ENCODE data around the gene LINGO4. TPM values are rescaled to one million over a fixed set of nuclear protein-coding genes. Genes with fewer than 3 reads are reported as not detected.

The LINGO4 gene
- total and polyA plus RNA-seq, 3 experiments from 2014 or later: 0.09 to 0.28 TPM; not detected in 1

- ChIA-PET CTCF (interaction anchor here (1.0 kb wide), 1 partner anchor 245 kb away, joined by 4 read pairs; no protein-coding TSS in a partner anchor), POLR2A (interaction anchor here (0.6 to 1.4 kb wide), 3 partner anchors 79 to 1944 kb away, joined by 3 to 5 read pairs (median 4); no protein-coding TSS in a partner anchor)
- Mint-ChIP-seq H3K9me3 (no peaks in the 10 kb centered on the region), H3K27me3 (peaks cover 0 to 1% of the 10 kb centered on the region in 2 donors), H3K4me3 (peak overlapping the region; percentile 81 to 96 (median 87)), H3K27ac (peak overlapping the region; percentile 67 to 94 (median 91)), H3K36me3 (peaks cover 0 to 3% (median 0%) of the 10 kb centered on the region in 3 donors), H3K4me1 (peaks cover 45 to 60% (median 54%) of the 10 kb centered on the region in 3 donors)
- peaks cover 42% of the 10 kb centered on the region for H3K4me1 ChIP-seq (ENCODE audit: insufficient read depth, low read length)
- H3K27ac ChIP-seq (ENCODE audit: low read depth, low read length): peak overlapping the region; percentile 67
- no peak for DNase-seq
- H3K36me3 ChIP-seq (ENCODE audit: insufficient read depth, low read length): no peaks in the 10 kb centered on the region
- H3K4me3 ChIP-seq (ENCODE audit: low read length): peak overlapping the region; percentile 74
- H3K9me3 ChIP-seq (ENCODE audit: low read length): no peaks in the 10 kb centered on the region
- H3K27me3 ChIP-seq (ENCODE audit: insufficient read depth, low read length, poor library complexity, severe bottlenecking): no peaks in the 10 kb centered on the region
These were observed 33.8 kb upstream of the LINGO4 start for GRCh38 chr1:151839082-151839412.

DNA sequence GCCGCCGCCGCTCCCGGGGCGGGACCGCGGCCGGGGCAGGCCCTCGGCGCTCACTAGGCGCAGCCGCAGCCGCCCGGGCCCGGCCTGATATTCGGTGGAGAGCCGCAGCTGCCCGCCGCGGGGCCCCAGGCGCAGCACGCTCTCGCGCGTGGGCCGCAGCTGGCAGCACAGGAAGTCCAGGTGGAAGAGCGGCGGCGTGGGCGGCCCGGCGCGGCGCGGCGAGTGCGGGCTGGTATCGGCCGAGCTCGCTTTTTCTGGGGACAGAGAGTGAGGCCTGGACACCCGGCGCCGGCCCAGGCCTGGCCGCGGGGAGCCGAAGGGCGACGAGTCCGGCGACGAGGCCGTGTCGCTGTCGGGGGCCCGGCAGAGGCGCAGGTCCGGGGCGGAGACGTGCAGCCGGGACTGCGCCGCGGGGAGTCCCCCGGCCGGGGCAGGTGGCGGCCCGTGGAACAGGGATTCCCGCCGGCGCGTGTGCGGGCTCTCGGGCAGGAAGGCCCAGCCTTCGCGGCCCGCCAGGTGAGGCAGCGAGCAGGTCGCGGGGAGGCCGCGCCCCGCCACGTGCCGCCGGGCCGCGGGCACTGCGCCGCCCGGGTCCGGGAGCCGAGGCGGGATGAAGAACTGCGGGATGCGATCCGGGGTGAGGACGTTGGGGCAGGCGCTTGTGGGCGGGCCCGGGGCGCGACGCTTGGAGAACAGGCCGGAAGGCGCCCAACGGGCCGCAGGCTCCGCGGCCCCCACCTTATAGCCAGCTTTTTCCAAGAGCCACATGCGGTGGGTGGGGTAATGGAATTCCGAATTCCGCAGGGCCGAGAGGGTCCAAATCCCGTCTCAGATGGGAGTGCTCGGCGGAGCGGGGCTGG, 33.2 kb upstream of the LINGO4 start:
- Histone ChIP-seq H3K4me3 (ENCODE audit: low read length) (peak overlapping the region; percentile 74), H3K9me3 (ENCODE audit: low read length) (no peaks in the 10 kb centered on the region), H3K36me3 (ENCODE audit: insufficient read depth, low read length) (no peaks in the 10 kb centered on the region), H3K27ac (ENCODE audit: low read depth, low read length) (peak overlapping the region; percentile 67), H3K27me3 (ENCODE audit: insufficient read depth, low read length, poor library complexity, severe bottlenecking) (no peaks in the 10 kb centered on the region), H3K4me1 (ENCODE audit: insufficient read depth, low read length) (peaks cover 48% of the 10 kb centered on the region)
- Mint-ChIP-seq H3K4me3 (peak overlapping the region; percentile 82 to 96 (median 87)), H3K27ac (peak overlapping the region; percentile 67 to 98 (median 92)), H3K36me3 (peaks cover 0 to 3% (median 0%) of the 10 kb centered on the region in 3 donors), H3K9me3 (no peaks in the 10 kb centered on the region), H3K4me1 (peaks cover 51 to 66% (median 60%) of the 10 kb centered on the region in 3 donors), H3K27me3 (peaks cover 0 to 2% of the 10 kb centered on the region in 2 donors)
- POLR2A ChIA-PET: interaction anchor here (0.5 to 0.9 kb wide), 4 partner anchors 47 to 1945 kb away, joined by 3 to 4 read pairs (median 4); no protein-coding TSS in a partner anchor
- DNase-seq: peak in 3 of 5 donors; percentile 38 to 60 (median 43)
- CTCF ChIA-PET: interaction anchor here (2.4 kb wide), 1 partner anchor 23 kb away, joined by 10 read pairs; no protein-coding TSS in a partner anchor

- no peaks in the 10 kb centered on the region for H3K27me3 ChIP-seq (ENCODE audit: insufficient read depth, low read length, poor library complexity, severe bottlenecking)
- H3K4me3 ChIP-seq (ENCODE audit: low read length): peak overlapping the region; percentile 23
- no peak overlapping the region for H3K27ac ChIP-seq (ENCODE audit: low read depth, low read length)
- Mint-ChIP-seq H3K4me1 (peaks cover 56 to 72% (median 66%) of the 10 kb centered on the region in 3 donors), H3K27ac (peak overlapping the region; percentile 87 to 99 (median 96)), H3K27me3 (peaks cover 0 to 2% of the 10 kb centered on the region in 2 donors), H3K36me3 (peaks cover 0 to 3% (median 0%) of the 10 kb centered on the region in 3 donors), H3K4me3 (peak overlapping the region; percentile 80 to 95 (median 93)), H3K9me3 (no peaks in the 10 kb centered on the region)
- H3K36me3 ChIP-seq (ENCODE audit: insufficient read depth, low read length): no peaks in the 10 kb centered on the region
- peak in 3 of 5 donors; percentile 37 to 57 (median 40) for DNase-seq
- POLR2A ChIA-PET: interaction anchor here (0.8 to 0.9 kb wide), 2 partner anchors 47 to 178 kb away, joined by 3 to 4 read pairs; no protein-coding TSS in a partner anchor
- CTCF ChIA-PET: interaction anchor here (2.3 to 2.4 kb wide), 2 partner anchors 23 to 244 kb away, joined by 10 to 16 read pairs; no protein-coding TSS in a partner anchor
- H3K9me3 ChIP-seq (ENCODE audit: low read length): no peaks in the 10 kb centered on the region
- H3K4me1 ChIP-seq (ENCODE audit: insufficient read depth, low read length): peaks cover 51% of the 10 kb centered on the region
These were observed 32.6 kb upstream of the LINGO4 start for GRCh38 chr1:151837884-151838221.

DNA sequence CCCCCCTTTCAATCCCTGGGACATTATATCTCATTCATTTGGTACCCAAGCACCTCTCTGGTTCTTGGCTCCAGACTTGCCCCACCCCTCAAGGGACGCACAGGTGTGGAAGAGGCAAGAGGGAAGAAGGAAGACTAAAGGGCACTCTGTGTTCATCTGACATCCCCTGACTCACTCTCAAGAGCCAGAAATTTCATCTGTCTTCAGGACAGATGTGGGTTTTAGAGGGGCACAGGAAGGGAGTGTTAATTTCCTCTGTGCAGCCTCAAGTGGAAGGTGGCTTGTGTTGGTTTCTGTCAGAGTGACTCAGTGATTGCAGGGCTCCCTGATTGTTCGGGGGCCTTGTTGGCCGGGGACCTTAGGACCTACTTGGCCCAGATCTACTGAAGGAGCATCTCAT, 32.0 kb upstream of the LINGO4 start:
- Mint-ChIP-seq H3K36me3 (peaks cover 0 to 3% (median 0%) of the 10 kb centered on the region in 3 donors), H3K9me3 (no peaks in the 10 kb centered on the region), H3K4me1 (peaks cover 63 to 78% (median 72%) of the 10 kb centered on the region in 3 donors), H3K4me3 (peak overlapping the region; percentile 80 to 95 (median 93)), H3K27me3 (peaks cover 0 to 2% of the 10 kb centered on the region in 2 donors), H3K27ac (peak overlapping the region; percentile 87 to 99 (median 96))
- POLR2A ChIA-PET: interaction anchor here (0.9 kb wide), 1 partner anchor 46 kb away, joined by 3 read pairs; no protein-coding TSS in a partner anchor
- no peaks in the 10 kb centered on the region for H3K9me3 ChIP-seq (ENCODE audit: low read length)
- H3K27me3 ChIP-seq (ENCODE audit: insufficient read depth, low read length, poor library complexity, severe bottlenecking): no peaks in the 10 kb centered on the region
- H3K36me3 ChIP-seq (ENCODE audit: insufficient read depth, low read length): no peaks in the 10 kb centered on the region
- H3K4me1 ChIP-seq (ENCODE audit: insufficient read depth, low read length): peaks cover 51% of the 10 kb centered on the region
- CTCF ChIA-PET: interaction anchor here (0.7 to 2.4 kb wide), 21 partner anchors 9 to 387 kb away, joined by 3 to 16 read pairs (median 4); no protein-coding TSS in a partner anchor
- no peak overlapping the region for H3K27ac ChIP-seq (ENCODE audit: low read depth, low read length)
- peak in 2 of 5 donors; percentile 43 to 48 for DNase-seq
- H3K4me3 ChIP-seq (ENCODE audit: low read length): peak overlapping the region; percentile 23

- H3K4me1 Mint-ChIP-seq: peaks cover 68 to 84% (median 76%) of the 10 kb centered on the region in 3 donors
- Histone ChIP-seq H3K27me3 (ENCODE audit: insufficient read depth, low read length, poor library complexity, severe bottlenecking) (no peaks in the 10 kb centered on the region), H3K4me1 (ENCODE audit: insufficient read depth, low read length) (peaks cover 56% of the 10 kb centered on the region), H3K27ac (ENCODE audit: low read depth, low read length) (no peak overlapping the region), H3K36me3 (ENCODE audit: insufficient read depth, low read length) (no peaks in the 10 kb centered on the region), H3K9me3 (ENCODE audit: low read length) (no peaks in the 10 kb centered on the region), H3K4me3 (ENCODE audit: low read length) (no peak overlapping the region)
- CTCF ChIA-PET: interaction anchor here (0.9 to 2.4 kb wide), 22 partner anchors 7 to 385 kb away, joined by 3 to 16 read pairs (median 4); partner anchors contain the start of gene TDRKH
- no peaks in the 10 kb centered on the region for H3K9me3 Mint-ChIP-seq
- DNase-seq: no peak
- H3K4me3 Mint-ChIP-seq: no peak overlapping the region
- peaks cover 0 to 2% of the 10 kb centered on the region in 2 donors for H3K27me3 Mint-ChIP-seq
- no peaks in the 10 kb centered on the region for H3K36me3 Mint-ChIP-seq
- POLR2A ChIA-PET: no interaction called here
- H3K27ac Mint-ChIP-seq: peak overlapping the region in 5 of 8 donors; percentile 72 to 98 (median 85)
These were observed 30.4 kb upstream of the LINGO4 start for GRCh38 chr1:151835596-151835995.

GRCh38 chr1:151834239-151834638, 29.0 kb upstream of the LINGO4 start:
- H3K4me3 ChIP-seq (ENCODE audit: low read length): no peak overlapping the region
- Mint-ChIP-seq H3K4me3 (peak overlapping the region in 1 of 7 donors; percentile 64), H3K27me3 (peaks cover 0 to 2% of the 10 kb centered on the region in 2 donors), H3K4me1 (peaks cover 69 to 84% (median 76%) of the 10 kb centered on the region in 3 donors), H3K27ac (peak overlapping the region in 7 of 8 donors; percentile 70 to 99 (median 89)), H3K9me3 (no peaks in the 10 kb centered on the region), H3K36me3 (no peaks in the 10 kb centered on the region)
- H3K36me3 ChIP-seq (ENCODE audit: insufficient read depth, low read length): no peaks in the 10 kb centered on the region
- POLR2A ChIA-PET: interaction anchor here (0.6 kb wide), 1 partner anchor 42 kb away, joined by 3 read pairs; no protein-coding TSS in a partner anchor
- no peaks in the 10 kb centered on the region for H3K9me3 ChIP-seq (ENCODE audit: low read length)
- DNase-seq: no peak
- H3K27me3 ChIP-seq (ENCODE audit: insufficient read depth, low read length, poor library complexity, severe bottlenecking): no peaks in the 10 kb centered on the region
- peaks cover 58% of the 10 kb centered on the region for H3K4me1 ChIP-seq (ENCODE audit: insufficient read depth, low read length)
- CTCF ChIA-PET: interaction anchor here (1.0 to 1.2 kb wide), 2 partner anchors 99 to 240 kb away, joined by 3 read pairs; no protein-coding TSS in a partner anchor
- no peak overlapping the region for H3K27ac ChIP-seq (ENCODE audit: low read depth, low read length)

GRCh38 chr1:151833172-151833900, 28.1 kb upstream of the LINGO4 start:
- Histone ChIP-seq H3K36me3 (ENCODE audit: insufficient read depth, low read length) (no peaks in the 10 kb centered on the region), H3K27ac (ENCODE audit: low read depth, low read length) (no peak overlapping the region), H3K27me3 (ENCODE audit: insufficient read depth, low read length, poor library complexity, severe bottlenecking) (no peaks in the 10 kb centered on the region), H3K9me3 (ENCODE audit: low read length) (no peaks in the 10 kb centered on the region), H3K4me3 (ENCODE audit: low read length) (no peak overlapping the region), H3K4me1 (ENCODE audit: insufficient read depth, low read length) (peaks cover 59% of the 10 kb centered on the region)
- peaks cover 0 to 2% of the 10 kb centered on the region in 2 donors for H3K27me3 Mint-ChIP-seq
- H3K36me3 Mint-ChIP-seq: no peaks in the 10 kb centered on the region
- DNase-seq: no peak
- ChIA-PET CTCF (interaction anchor here (0.7 to 0.8 kb wide), 2 partner anchors 25 to 168 kb away, joined by 3 read pairs; no protein-coding TSS in a partner anchor), POLR2A (no interaction called here)
- H3K4me1 Mint-ChIP-seq: peaks cover 75 to 88% (median 80%) of the 10 kb centered on the region in 3 donors
- H3K4me3 Mint-ChIP-seq: peak overlapping the region in 6 of 7 donors; percentile 37 to 80 (median 63)
- H3K9me3 Mint-ChIP-seq: no peaks in the 10 kb centered on the region
- H3K27ac Mint-ChIP-seq: peak overlapping the region; percentile 34 to 99 (median 90)
